ENCODE measurements around the gene HEPN1.

DNA sequence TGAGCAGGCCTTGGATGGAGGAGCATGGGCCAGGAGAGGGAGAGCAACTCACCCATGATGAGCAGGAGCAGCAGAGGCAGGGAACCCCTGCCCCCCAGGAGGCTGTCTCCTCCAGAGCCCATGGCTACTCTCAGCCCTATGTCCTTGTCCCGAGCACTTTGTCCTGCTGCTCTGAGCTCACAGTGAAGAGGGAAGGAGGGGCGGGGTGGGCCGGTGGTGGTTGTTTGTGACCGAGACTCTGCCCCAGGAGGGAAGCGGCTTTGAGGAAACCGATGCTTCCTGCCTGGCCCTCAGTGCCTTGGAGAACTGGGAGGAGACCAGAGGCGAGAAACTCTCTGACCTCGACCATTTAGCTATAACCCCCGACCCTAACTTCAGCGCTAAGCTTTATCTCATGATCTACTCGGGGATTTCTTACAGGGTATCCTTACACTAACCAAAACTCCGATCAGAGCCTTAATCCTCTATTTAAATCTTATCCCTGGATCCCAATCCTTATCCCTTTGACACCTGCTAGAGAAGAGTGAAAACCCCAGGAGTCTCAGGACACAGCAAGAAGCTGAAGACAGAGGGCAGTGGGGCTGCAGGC, 21.3 kb upstream of the HEPN1 start, which contains the start of gene ROBO4:
- TF ChIP-seq, protein P1, sequence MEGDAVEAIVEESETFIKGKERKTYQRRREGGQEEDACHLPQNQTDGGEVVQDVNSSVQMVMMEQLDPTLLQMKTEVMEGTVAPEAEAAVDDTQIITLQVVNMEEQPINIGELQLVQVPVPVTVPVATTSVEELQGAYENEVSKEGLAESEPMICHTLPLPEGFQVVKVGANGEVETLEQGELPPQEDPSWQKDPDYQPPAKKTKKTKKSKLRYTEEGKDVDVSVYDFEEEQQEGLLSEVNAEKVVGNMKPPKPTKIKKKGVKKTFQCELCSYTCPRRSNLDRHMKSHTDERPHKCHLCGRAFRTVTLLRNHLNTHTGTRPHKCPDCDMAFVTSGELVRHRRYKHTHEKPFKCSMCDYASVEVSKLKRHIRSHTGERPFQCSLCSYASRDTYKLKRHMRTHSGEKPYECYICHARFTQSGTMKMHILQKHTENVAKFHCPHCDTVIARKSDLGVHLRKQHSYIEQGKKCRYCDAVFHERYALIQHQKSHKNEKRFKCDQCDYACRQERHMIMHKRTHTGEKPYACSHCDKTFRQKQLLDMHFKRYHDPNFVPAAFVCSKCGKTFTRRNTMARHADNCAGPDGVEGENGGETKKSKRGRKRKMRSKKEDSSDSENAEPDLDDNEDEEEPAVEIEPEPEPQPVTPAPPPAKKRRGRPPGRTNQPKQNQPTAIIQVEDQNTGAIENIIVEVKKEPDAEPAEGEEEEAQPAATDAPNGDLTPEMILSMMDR (IDR thresholded peaks at IDR 0.05), result no peak
- TF ChIP-seq POLR2A (IDR thresholded peaks at IDR 0.05), result no peak
